GM23338 (cell line): ENCODE measurements around the gene LDB1. TPM values are rescaled to one million over a fixed set of nuclear protein-coding genes. Genes with fewer than 3 reads are reported as not detected.

Source experiments
- CREB1 ChIP-seq: fragments of 250-450 bp; sonication (Bioruptor Pico); IDR thresholded peaks from 2 replicates; pipeline ENCODE4 v1.5.0; 2020; ENCODE audit warnings: low read depth, mild to moderate bottlenecking, moderate library complexity
- EZH2 ChIP-seq: fragments of 200-600 bp; sonication (generic); IDR thresholded peaks from one replicate; pipeline ENCODE4 v1.8.0; 2017; ENCODE audit warnings: antibody characterized with exemption, mild to moderate bottlenecking, low read depth; ENCODE audit not compliant: unreplicated experiment
- JUNB ChIP-seq: IDR thresholded peaks from one replicate; pipeline ENCODE4 v1.6.1; 2016; ENCODE audit warnings: antibody characterized with exemption; ENCODE audit not compliant: unreplicated experiment
- NANOG ChIP-seq: IDR thresholded peaks from 2 replicates; pipeline ENCODE4 v1.6.1; 2016; ENCODE audit warnings: antibody characterized with exemption, borderline replicate concordance
- POLR2AphosphoS5 ChIP-seq: IDR thresholded peaks from 2 replicates; pipeline ENCODE4 v1.6.1; 2016; ENCODE audit warnings: antibody characterized with exemption, low read depth
- STAT1 ChIP-seq: IDR thresholded peaks from one replicate; pipeline ENCODE4 v1.6.1; 2016; ENCODE audit warnings: antibody characterized with exemption; ENCODE audit not compliant: unreplicated experiment
- ZNF331 ChIP-seq: fragments of 250-450 bp; sonication (Bioruptor Pico); IDR thresholded peaks from 2 replicates; pipeline ENCODE4 v1.5.0; 2020; ENCODE audit warnings: low read depth, mild to moderate bottlenecking, moderate library complexity
- polyA plus RNA-seq: library from polyadenylated mRNA; unstranded; fragments of >200 nt; fragmentation: Nextera tagmentation; extraction: Ambion mirVana; gene quantifications from 2 replicates; pipeline ENCODE4 v1.2.1, GENCODE V29; 2016
- total RNA-seq: library from RNA; depleted of rRNA; stranded (reverse); fragments of >200 nt; shearing (Covaris generic); gene quantifications from 2 replicates; pipeline ENCODE4 v1.2.3, GENCODE V29; 2014
- TF ChIP-seq, protein P1 (sequence below): fragments of 250-450 bp; sonication (Bioruptor Pico); IDR thresholded peaks from 2 replicates; pipeline ENCODE4 v1.5.0; 2020; ENCODE audit warnings: mild to moderate bottlenecking, moderate library complexity
- TF ChIP-seq, protein P2 (sequence below): IDR thresholded peaks from one replicate; pipeline ENCODE4 v1.6.1; 2018; ENCODE audit warnings: antibody characterized with exemption; ENCODE audit not compliant: unreplicated experiment

LDB1 gene
- total and polyA plus RNA-seq, 2 experiments from 2014 or later = 16.3 to 69.3 TPM

DNA sequence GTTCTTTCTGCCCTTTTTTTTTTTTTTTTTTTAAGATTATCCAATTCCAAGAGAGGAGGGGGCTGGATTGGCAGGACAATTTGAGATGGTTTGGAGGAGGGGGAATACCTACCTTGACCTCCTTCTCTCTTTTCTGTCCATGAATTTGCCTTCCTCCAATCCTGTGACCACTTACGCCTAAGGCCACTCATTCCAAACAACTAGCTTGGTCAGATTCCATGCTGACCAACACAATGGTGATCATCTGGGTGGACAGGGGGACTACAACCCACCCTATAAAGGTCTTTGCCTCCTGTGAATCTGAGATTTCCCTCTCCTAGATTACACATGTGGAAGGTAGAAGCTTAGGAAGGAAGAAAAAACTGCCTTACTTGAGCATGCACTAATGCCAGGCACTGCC is 2.3 kb upstream of the LDB1 start (continued):
- TF ChIP-seq, protein P1, sequence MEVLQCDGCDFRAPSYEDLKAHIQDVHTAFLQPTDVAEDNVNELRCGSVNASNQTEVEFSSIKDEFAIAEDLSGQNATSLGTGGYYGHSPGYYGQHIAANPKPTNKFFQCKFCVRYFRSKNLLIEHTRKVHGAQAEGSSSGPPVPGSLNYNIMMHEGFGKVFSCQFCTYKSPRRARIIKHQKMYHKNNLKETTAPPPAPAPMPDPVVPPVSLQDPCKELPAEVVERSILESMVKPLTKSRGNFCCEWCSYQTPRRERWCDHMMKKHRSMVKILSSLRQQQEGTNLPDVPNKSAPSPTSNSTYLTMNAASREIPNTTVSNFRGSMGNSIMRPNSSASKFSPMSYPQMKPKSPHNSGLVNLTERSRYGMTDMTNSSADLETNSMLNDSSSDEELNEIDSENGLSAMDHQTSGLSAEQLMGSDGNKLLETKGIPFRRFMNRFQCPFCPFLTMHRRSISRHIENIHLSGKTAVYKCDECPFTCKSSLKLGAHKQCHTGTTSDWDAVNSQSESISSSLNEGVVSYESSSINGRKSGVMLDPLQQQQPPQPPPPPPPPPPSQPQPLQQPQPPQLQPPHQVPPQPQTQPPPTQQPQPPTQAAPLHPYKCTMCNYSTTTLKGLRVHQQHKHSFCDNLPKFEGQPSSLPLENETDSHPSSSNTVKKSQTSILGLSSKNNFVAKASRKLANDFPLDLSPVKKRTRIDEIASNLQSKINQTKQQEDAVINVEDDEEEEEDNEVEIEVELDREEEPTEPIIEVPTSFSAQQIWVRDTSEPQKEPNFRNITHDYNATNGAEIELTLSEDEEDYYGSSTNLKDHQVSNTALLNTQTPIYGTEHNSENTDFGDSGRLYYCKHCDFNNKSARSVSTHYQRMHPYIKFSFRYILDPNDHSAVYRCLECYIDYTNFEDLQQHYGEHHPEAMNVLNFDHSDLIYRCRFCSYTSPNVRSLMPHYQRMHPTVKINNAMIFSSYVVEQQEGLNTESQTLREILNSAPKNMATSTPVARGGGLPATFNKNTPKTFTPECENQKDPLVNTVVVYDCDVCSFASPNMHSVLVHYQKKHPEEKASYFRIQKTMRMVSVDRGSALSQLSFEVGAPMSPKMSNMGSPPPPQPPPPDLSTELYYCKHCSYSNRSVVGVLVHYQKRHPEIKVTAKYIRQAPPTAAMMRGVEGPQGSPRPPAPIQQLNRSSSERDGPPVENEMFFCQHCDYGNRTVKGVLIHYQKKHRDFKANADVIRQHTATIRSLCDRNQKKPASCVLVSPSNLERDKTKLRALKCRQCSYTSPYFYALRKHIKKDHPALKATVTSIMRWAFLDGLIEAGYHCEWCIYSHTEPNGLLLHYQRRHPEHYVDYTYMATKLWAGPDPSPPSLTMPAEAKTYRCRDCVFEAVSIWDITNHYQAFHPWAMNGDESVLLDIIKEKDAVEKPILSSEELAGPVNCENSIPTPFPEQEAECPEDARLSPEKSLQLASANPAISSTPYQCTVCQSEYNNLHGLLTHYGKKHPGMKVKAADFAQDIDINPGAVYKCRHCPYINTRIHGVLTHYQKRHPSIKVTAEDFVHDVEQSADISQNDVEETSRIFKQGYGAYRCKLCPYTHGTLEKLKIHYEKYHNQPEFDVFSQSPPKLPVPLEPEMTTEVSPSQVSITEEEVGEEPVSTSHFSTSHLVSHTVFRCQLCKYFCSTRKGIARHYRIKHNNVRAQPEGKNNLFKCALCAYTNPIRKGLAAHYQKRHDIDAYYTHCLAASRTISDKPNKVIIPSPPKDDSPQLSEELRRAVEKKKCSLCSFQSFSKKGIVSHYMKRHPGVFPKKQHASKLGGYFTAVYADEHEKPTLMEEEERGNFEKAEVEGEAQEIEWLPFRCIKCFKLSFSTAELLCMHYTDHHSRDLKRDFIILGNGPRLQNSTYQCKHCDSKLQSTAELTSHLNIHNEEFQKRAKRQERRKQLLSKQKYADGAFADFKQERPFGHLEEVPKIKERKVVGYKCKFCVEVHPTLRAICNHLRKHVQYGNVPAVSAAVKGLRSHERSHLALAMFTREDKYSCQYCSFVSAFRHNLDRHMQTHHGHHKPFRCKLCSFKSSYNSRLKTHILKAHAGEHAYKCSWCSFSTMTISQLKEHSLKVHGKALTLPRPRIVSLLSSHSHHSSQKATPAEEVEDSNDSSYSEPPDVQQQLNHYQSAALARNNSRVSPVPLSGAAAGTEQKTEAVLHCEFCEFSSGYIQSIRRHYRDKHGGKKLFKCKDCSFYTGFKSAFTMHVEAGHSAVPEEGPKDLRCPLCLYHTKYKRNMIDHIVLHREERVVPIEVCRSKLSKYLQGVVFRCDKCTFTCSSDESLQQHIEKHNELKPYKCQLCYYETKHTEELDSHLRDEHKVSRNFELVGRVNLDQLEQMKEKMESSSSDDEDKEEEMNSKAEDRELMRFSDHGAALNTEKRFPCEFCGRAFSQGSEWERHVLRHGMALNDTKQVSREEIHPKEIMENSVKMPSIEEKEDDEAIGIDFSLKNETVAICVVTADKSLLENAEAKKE (CRISPR knock-in tag) = no peak
- no peak for TF ChIP-seq STAT1
- TF ChIP-seq ZNF331 = no peak
- no peak for TF ChIP-seq JUNB
- no peak for TF ChIP-seq POLR2AphosphoS5
- TF ChIP-seq NANOG = no peak
- no peak for TF ChIP-seq CREB1 (CRISPR knock-in tag)
- TF ChIP-seq EZH2 = no peak
- TF ChIP-seq, protein P2, sequence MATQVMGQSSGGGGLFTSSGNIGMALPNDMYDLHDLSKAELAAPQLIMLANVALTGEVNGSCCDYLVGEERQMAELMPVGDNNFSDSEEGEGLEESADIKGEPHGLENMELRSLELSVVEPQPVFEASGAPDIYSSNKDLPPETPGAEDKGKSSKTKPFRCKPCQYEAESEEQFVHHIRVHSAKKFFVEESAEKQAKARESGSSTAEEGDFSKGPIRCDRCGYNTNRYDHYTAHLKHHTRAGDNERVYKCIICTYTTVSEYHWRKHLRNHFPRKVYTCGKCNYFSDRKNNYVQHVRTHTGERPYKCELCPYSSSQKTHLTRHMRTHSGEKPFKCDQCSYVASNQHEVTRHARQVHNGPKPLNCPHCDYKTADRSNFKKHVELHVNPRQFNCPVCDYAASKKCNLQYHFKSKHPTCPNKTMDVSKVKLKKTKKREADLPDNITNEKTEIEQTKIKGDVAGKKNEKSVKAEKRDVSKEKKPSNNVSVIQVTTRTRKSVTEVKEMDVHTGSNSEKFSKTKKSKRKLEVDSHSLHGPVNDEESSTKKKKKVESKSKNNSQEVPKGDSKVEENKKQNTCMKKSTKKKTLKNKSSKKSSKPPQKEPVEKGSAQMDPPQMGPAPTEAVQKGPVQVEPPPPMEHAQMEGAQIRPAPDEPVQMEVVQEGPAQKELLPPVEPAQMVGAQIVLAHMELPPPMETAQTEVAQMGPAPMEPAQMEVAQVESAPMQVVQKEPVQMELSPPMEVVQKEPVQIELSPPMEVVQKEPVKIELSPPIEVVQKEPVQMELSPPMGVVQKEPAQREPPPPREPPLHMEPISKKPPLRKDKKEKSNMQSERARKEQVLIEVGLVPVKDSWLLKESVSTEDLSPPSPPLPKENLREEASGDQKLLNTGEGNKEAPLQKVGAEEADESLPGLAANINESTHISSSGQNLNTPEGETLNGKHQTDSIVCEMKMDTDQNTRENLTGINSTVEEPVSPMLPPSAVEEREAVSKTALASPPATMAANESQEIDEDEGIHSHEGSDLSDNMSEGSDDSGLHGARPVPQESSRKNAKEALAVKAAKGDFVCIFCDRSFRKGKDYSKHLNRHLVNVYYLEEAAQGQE = no peak
